GM23338 (cell line): ENCODE results near the gene NPY. TPM values are rescaled to one million over a fixed set of nuclear protein-coding genes. Genes with fewer than 3 reads are reported as not detected.

Experiments
- ATAC-seq: fragments of 200-7000 bp; cut with Tn5 transposase; 3 replicates; pipeline ENCODE4 v1.9.1; 2020
- DNase-seq: peaks from one replicate; pipeline ENCODE4 v3.0.0-alpha.2; 2015; ENCODE audit warnings: low spot score
- H2AFZ ChIP-seq: fragments of 200-600 bp; sonication (generic); 2 replicates; pipeline ENCODE4 v1.8.0; 2016; ENCODE audit warnings: antibody characterized with exemption, mild to moderate bottlenecking, moderate library complexity
- H3F3A ChIP-seq: fragments of 200-600 bp; sonication (generic); replicated peaks from 2 replicates; pipeline ENCODE4 v1.8.0; 2017; ENCODE audit warnings: antibody characterized with exemption, mixed run types, low read depth
- H3K27ac ChIP-seq: fragments of 200-600 bp; sonication (generic); 2 replicates; pipeline ENCODE4 v1.6.1; 2016; ENCODE audit warnings: low read depth
- H3K27me3 ChIP-seq: fragments of 200-600 bp; sonication (generic); 2 replicates; pipeline ENCODE4 v1.8.0; 2016; ENCODE audit warnings: mild to moderate bottlenecking, mixed run types, moderate library complexity; ENCODE audit not compliant: insufficient read depth
- H3K36me3 ChIP-seq: fragments of 200-600 bp; sonication (generic); 2 replicates; pipeline ENCODE4 v1.8.0; 2016; ENCODE audit warnings: mild to moderate bottlenecking; ENCODE audit not compliant: insufficient read depth
- H3K4me1 ChIP-seq: fragments of 200-600 bp; sonication (generic); 2 replicates; pipeline ENCODE4 v1.8.0; 2016; ENCODE audit warnings: mild to moderate bottlenecking, moderate library complexity; ENCODE audit not compliant: insufficient read depth
- H3K4me2 ChIP-seq: fragments of 200-600 bp; sonication (generic); 2 replicates; pipeline ENCODE4 v1.7.1; 2017; ENCODE audit warnings: mixed run types
- H3K4me3 ChIP-seq: fragments of 200-600 bp; sonication (generic); 2 replicates; pipeline ENCODE4 v1.6.1; 2016; ENCODE audit warnings: mixed run types
- H3K79me2 ChIP-seq: fragments of 200-600 bp; sonication (generic); replicated peaks from 2 replicates; pipeline ENCODE4 v1.8.0; 2017; ENCODE audit warnings: mild to moderate bottlenecking; ENCODE audit not compliant: insufficient read depth
- H3K9me2 ChIP-seq: fragments of 200-600 bp; sonication (generic); 2 replicates; pipeline ENCODE4 v1.8.0; 2017; ENCODE audit not compliant: insufficient read depth
- H4K20me1 ChIP-seq: fragments of 200-600 bp; sonication (generic); replicated peaks from 2 replicates; pipeline ENCODE4 v1.8.0; 2017; ENCODE audit warnings: mild to moderate bottlenecking; ENCODE audit not compliant: insufficient read depth
- H3K27ac Mint-ChIP-seq: 2 replicates; pipeline ENCODE4 v1.8.0; 2020; ENCODE audit warnings: inconsistent platforms, mild to moderate bottlenecking, moderate library complexity, mixed read lengths
- H3K27me3 Mint-ChIP-seq: 3 replicates; pipeline ENCODE4 v1.8.0; 2022; ENCODE audit warnings: low read depth, mild to moderate bottlenecking, moderate library complexity, mixed read lengths, inconsistent platforms; ENCODE audit not compliant: insufficient read depth, poor library complexity
- H3K36me3 Mint-ChIP-seq: 3 replicates; pipeline ENCODE4 v1.8.0; 2021; ENCODE audit warnings: low read depth, mild to moderate bottlenecking, inconsistent platforms, moderate library complexity, mixed read lengths
- H3K4me1 Mint-ChIP-seq: 3 replicates; pipeline ENCODE4 v1.8.0; 2020; ENCODE audit warnings: mild to moderate bottlenecking, inconsistent platforms, mixed read lengths
- H3K4me3 Mint-ChIP-seq: 3 replicates; pipeline ENCODE4 v1.8.0; 2021; ENCODE audit warnings: moderate library complexity, mild to moderate bottlenecking, inconsistent platforms, mixed read lengths
- H3K9me3 Mint-ChIP-seq: 3 replicates; pipeline ENCODE4 v1.8.0; 2020; ENCODE audit warnings: moderate library complexity, mild to moderate bottlenecking, inconsistent platforms, mixed read lengths
- CREB1 ChIP-seq: fragments of 250-450 bp; sonication (Bioruptor Pico); IDR thresholded peaks from 2 replicates; pipeline ENCODE4 v1.5.0; 2020; ENCODE audit warnings: low read depth, mild to moderate bottlenecking, moderate library complexity
- EZH2 ChIP-seq: fragments of 200-600 bp; sonication (generic); IDR thresholded peaks from one replicate; pipeline ENCODE4 v1.8.0; 2017; ENCODE audit warnings: antibody characterized with exemption, mild to moderate bottlenecking, low read depth; ENCODE audit not compliant: unreplicated experiment
- EZH2phosphoT487 ChIP-seq: fragments of 200-600 bp; sonication (generic); IDR thresholded peaks from one replicate; pipeline ENCODE4 v1.8.1; 2018; ENCODE audit warnings: antibody characterized with exemption; ENCODE audit not compliant: unreplicated experiment
- JUNB ChIP-seq: IDR thresholded peaks from one replicate; pipeline ENCODE4 v1.6.1; 2016; ENCODE audit warnings: antibody characterized with exemption; ENCODE audit not compliant: unreplicated experiment
- NANOG ChIP-seq: IDR thresholded peaks from 2 replicates; pipeline ENCODE4 v1.6.1; 2016; ENCODE audit warnings: antibody characterized with exemption, borderline replicate concordance
- POLR2AphosphoS5 ChIP-seq: IDR thresholded peaks from 2 replicates; pipeline ENCODE4 v1.6.1; 2016; ENCODE audit warnings: antibody characterized with exemption, low read depth
- ZNF114 ChIP-seq: fragments of 250-450 bp; sonication (Bioruptor Pico); IDR thresholded peaks from 2 replicates; pipeline ENCODE4 v1.5.0; 2020; ENCODE audit warnings: mild to moderate bottlenecking, moderate library complexity
- ZNF331 ChIP-seq: fragments of 250-450 bp; sonication (Bioruptor Pico); IDR thresholded peaks from 2 replicates; pipeline ENCODE4 v1.5.0; 2020; ENCODE audit warnings: low read depth, mild to moderate bottlenecking, moderate library complexity
- polyA plus RNA-seq: library from polyadenylated mRNA; unstranded; fragments of >200 nt; fragmentation: Nextera tagmentation; extraction: Ambion mirVana; gene quantifications from 2 replicates; pipeline ENCODE4 v1.2.1, GENCODE V29; 2016
- total RNA-seq: library from RNA; depleted of rRNA; stranded (reverse); fragments of >200 nt; shearing (Covaris generic); gene quantifications from 2 replicates; pipeline ENCODE4 v1.2.3, GENCODE V29; 2014
- TF ChIP-seq, protein P1 (sequence below), 2 experiments: fragments of 200-600 bp in 1 of 2; sonication (generic) in 1 of 2; conservative IDR thresholded peaks; 2 replicates each; pipeline versions ENCODE4 v1.5.1 to v1.6.1; 2016 to 2017; ENCODE audit warnings: antibody characterized with exemption in 2 of 2, low read depth in 2 of 2, mild to moderate bottlenecking in 2 of 2, moderate library complexity in 1 of 2

The NPY gene
- total and polyA plus RNA-seq, 2 experiments from 2014 or later = 7.0 TPM; not detected in 1

DNA sequence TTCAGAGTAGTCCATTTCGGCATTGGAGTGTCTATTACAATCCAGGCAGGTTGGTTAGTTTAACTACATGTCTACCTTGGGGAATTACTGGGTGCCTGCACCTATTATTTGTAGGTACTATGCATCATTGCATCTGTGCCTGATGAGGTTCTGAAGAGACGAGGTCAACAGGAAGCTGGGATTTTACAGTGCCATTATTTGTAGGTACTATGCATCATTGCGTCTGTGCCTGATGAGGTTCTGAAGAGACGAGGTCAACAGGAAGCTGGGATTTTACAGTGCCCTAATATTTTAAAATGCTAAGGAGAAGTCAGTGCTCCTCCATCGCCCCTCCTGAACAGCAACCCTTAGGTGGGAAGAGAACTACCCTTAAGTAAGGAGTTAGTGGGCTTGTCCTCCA lies 41.7 kb downstream of the NPY start:
- no peaks in the 10 kb centered on the region for H4K20me1 ChIP-seq
- H3K4me3 ChIP-seq = no peak overlapping the region
- DNase-seq = no peak
- H3K4me1 Mint-ChIP-seq = peaks cover 8% of the 10 kb centered on the region
- H3K27me3 Mint-ChIP-seq = no peaks in the 10 kb centered on the region
- no peaks in the 10 kb centered on the region for H3K36me3 ChIP-seq
- H3K27ac ChIP-seq = no peak overlapping the region
- no peaks in the 10 kb centered on the region for H3K9me2 ChIP-seq
- H3K27me3 ChIP-seq = no peaks in the 10 kb centered on the region
- no peaks in the 10 kb centered on the region for H3F3A ChIP-seq
- no peak overlapping the region for H2AFZ ChIP-seq
- H3K36me3 Mint-ChIP-seq = peaks cover 3% of the 10 kb centered on the region; the same call in 1 of the 3 replicates
- no peak overlapping the region for H3K27ac Mint-ChIP-seq
- no peak overlapping the region for H3K4me3 Mint-ChIP-seq
- TF ChIP-seq POLR2AphosphoS5 (no peak), EZH2phosphoT487 (no peak), NANOG (no peak), EZH2 (no peak)
- no peaks in the 10 kb centered on the region for H3K79me2 ChIP-seq
- no peak for ATAC-seq
- H3K9me3 Mint-ChIP-seq = no peaks in the 10 kb centered on the region
- H3K4me1 ChIP-seq = peaks cover 4% of the 10 kb centered on the region; the same call in 1 of the 2 replicates
- no peak overlapping the region for H3K4me2 ChIP-seq

GRCh38 chr7:24328050-24328449 lies 44.1 kb downstream of the NPY start:
- H3K27me3 Mint-ChIP-seq = peaks cover 2% of the 10 kb centered on the region
- no peaks in the 10 kb centered on the region for H3K9me2 ChIP-seq
- no peaks in the 10 kb centered on the region for H3K36me3 ChIP-seq
- H3K4me1 ChIP-seq = peaks cover 4% of the 10 kb centered on the region; the same call in 1 of the 2 replicates
- peaks cover 5% of the 10 kb centered on the region for H3K4me1 Mint-ChIP-seq
- no peak overlapping the region for H3K4me2 ChIP-seq
- no peaks in the 10 kb centered on the region for H3K27me3 ChIP-seq
- DNase-seq (no peak), ATAC-seq (no peak)
- peaks cover 18% of the 10 kb centered on the region for H3K36me3 Mint-ChIP-seq
- H3K27ac ChIP-seq = no peak overlapping the region
- H3F3A ChIP-seq = no peaks in the 10 kb centered on the region
- no peak overlapping the region for H2AFZ ChIP-seq
- H3K9me3 Mint-ChIP-seq = peaks cover 6% of the 10 kb centered on the region; the same call in 2 of the 3 replicates
- no peak overlapping the region for H3K4me3 ChIP-seq
- H4K20me1 ChIP-seq = no peaks in the 10 kb centered on the region
- H3K27ac Mint-ChIP-seq = no peak overlapping the region
- H3K4me3 Mint-ChIP-seq = no peak overlapping the region
- no peaks in the 10 kb centered on the region for H3K79me2 ChIP-seq
- TF ChIP-seq, protein P1, sequence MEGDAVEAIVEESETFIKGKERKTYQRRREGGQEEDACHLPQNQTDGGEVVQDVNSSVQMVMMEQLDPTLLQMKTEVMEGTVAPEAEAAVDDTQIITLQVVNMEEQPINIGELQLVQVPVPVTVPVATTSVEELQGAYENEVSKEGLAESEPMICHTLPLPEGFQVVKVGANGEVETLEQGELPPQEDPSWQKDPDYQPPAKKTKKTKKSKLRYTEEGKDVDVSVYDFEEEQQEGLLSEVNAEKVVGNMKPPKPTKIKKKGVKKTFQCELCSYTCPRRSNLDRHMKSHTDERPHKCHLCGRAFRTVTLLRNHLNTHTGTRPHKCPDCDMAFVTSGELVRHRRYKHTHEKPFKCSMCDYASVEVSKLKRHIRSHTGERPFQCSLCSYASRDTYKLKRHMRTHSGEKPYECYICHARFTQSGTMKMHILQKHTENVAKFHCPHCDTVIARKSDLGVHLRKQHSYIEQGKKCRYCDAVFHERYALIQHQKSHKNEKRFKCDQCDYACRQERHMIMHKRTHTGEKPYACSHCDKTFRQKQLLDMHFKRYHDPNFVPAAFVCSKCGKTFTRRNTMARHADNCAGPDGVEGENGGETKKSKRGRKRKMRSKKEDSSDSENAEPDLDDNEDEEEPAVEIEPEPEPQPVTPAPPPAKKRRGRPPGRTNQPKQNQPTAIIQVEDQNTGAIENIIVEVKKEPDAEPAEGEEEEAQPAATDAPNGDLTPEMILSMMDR (conservative IDR thresholded peaks at IDR 0.05; ENCODE audit: low read depth in 2 of 2) = no peak
- no peak for TF ChIP-seq CREB1 (CRISPR knock-in tag)

DNA sequence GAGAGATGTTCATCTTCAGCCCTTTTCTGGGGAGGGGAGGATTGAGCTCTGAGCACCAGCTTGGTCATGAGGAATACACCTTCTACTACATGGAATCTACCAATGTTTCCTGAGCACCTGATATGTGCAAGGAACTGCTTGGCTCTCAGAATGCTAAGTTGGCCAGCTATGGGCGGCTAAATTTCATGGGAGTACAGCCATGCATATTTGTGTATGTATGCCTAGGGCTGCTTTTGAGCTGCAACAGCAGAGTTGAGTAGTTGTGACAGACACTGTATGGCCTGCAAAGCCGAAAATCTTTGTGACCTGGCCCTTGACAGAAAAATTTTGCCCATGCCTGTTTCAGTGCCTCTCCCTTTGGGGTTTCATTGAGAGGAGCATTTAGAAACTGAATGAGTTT lies 44.9 kb downstream of the NPY start:
- H3K4me3 ChIP-seq = no peak overlapping the region
- peaks cover 27% of the 10 kb centered on the region for H3K36me3 Mint-ChIP-seq
- ATAC-seq = no peak
- TF ChIP-seq CREB1 (CRISPR knock-in tag) (no peak), EZH2phosphoT487 (no peak), EZH2 (no peak), JUNB (no peak), ZNF114 (CRISPR knock-in tag) (no peak), ZNF331 (CRISPR knock-in tag) (no peak)

More for the DNA sequence above, 44.9 kb downstream of the NPY start:
- H3K4me1 ChIP-seq = peaks cover 1% of the 10 kb centered on the region; the same call in 1 of the 2 replicates
- H3K27ac Mint-ChIP-seq = no peak overlapping the region
- H4K20me1 ChIP-seq = no peaks in the 10 kb centered on the region
- no peaks in the 10 kb centered on the region for H3K27me3 ChIP-seq
- no peak overlapping the region for H3K4me2 ChIP-seq
- peaks cover 2% of the 10 kb centered on the region for H3K27me3 Mint-ChIP-seq
- H3K4me3 Mint-ChIP-seq = no peak overlapping the region
- peaks cover 6% of the 10 kb centered on the region; the same call in 2 of the 3 replicates for H3K9me3 Mint-ChIP-seq
- H3K36me3 ChIP-seq = no peaks in the 10 kb centered on the region
- no peak overlapping the region for H2AFZ ChIP-seq
- no peak for DNase-seq
- H3K4me1 Mint-ChIP-seq = peaks cover 3% of the 10 kb centered on the region; the same call in 2 of the 3 replicates
- H3K9me2 ChIP-seq = no peaks in the 10 kb centered on the region
- no peaks in the 10 kb centered on the region for H3K79me2 ChIP-seq
- H3K27ac ChIP-seq = no peak overlapping the region
- no peaks in the 10 kb centered on the region for H3F3A ChIP-seq
